OCI-LY7 (cell line): ENCODE data around the gene CEP57L1. TPM values are rescaled to one million over a fixed set of nuclear protein-coding genes. Genes with fewer than 3 reads are reported as not detected.

ENCODE experiments used
- BruUV-seq: library from RNA; stranded (reverse); fragments of 400-500 nt; replicated peaks from 2 replicates; lab custom pipeline; 2021; lab: Mats Ljungman, UMichigan
- CTCF ChIA-PET: fragments of 300-600 bp; sonication (Branson Sonifier 250); formaldehyde crosslinking; loops from one replicate; lab custom pipeline; 2022; ENCODE audit warnings: antibody characterized with exemption; ENCODE audit not compliant: unreplicated experiment; lab: Charles Lee
- POLR2A ChIA-PET: fragments of 300-600 bp; sonication (Branson Sonifier 250); formaldehyde crosslinking; loops from one replicate; lab custom pipeline; 2022; ENCODE audit warnings: antibody characterized with exemption; lab: Charles Lee
- DNase-seq: peaks from one replicate; pipeline ENCODE4 v3.0.0-alpha.2; 2015; ENCODE audit warnings: low spot score
- H2AFZ ChIP-seq: fragments of 200-600 bp; sonication (generic), shearing (Covaris generic); 2 replicates; pipeline ENCODE4 v1.6.1; 2014; ENCODE audit warnings: mild to moderate bottlenecking, antibody characterized with exemption, low read length, moderate library complexity
- H3K27ac ChIP-seq: fragments of 200-600 bp; sonication (generic); 2 replicates; pipeline ENCODE4 v1.5.1; 2014; ENCODE audit warnings: mixed run types, low read depth, mild to moderate bottlenecking, moderate library complexity, low read length, inconsistent platforms; ENCODE audit not compliant: poor library complexity, severe bottlenecking
- H3K36me3 ChIP-seq: fragments of 200-600 bp; sonication (generic); 2 replicates; pipeline ENCODE4 v1.6.1; 2014; ENCODE audit warnings: mild to moderate bottlenecking, antibody characterized with exemption, low read length, moderate library complexity, mixed read lengths; ENCODE audit not compliant: insufficient read depth
- H3K4me1 ChIP-seq: fragments of 200-600 bp; sonication (generic); 2 replicates; pipeline ENCODE4 v1.5.1; 2014; ENCODE audit warnings: mild to moderate bottlenecking, low read length; ENCODE audit not compliant: insufficient read depth, poor library complexity, severe bottlenecking
- H3K4me2 ChIP-seq: fragments of 200-600 bp; sonication (generic); 2 replicates; pipeline ENCODE4 v1.6.1; 2014; ENCODE audit warnings: mild to moderate bottlenecking, low read length
- H3K4me3 ChIP-seq: fragments of 200-600 bp; sonication (generic); 2 replicates; pipeline ENCODE4 v1.5.1; 2014; ENCODE audit warnings: mild to moderate bottlenecking, low read depth, low read length; ENCODE audit not compliant: poor library complexity, severe bottlenecking
- H3K79me2 ChIP-seq: fragments of 200-600 bp; sonication (generic); 2 replicates; pipeline ENCODE4 v1.6.1; 2016; ENCODE audit warnings: low read depth, mild to moderate bottlenecking, low read length, moderate library complexity, mixed read lengths; ENCODE audit not compliant: insufficient read depth
- H3K9me2 ChIP-seq: fragments of 200-600 bp; sonication (generic); 2 replicates; pipeline ENCODE4 v1.6.1; 2016; ENCODE audit warnings: mild to moderate bottlenecking, low read length, mixed read lengths; ENCODE audit not compliant: insufficient read depth
- H3K9me3 ChIP-seq: fragments of 200-600 bp; sonication (generic); 2 replicates; pipeline ENCODE4 v1.6.1; 2014; ENCODE audit warnings: mild to moderate bottlenecking, mixed run types, low read length, mixed read lengths
- H4K20me1 ChIP-seq: fragments of 200-600 bp; sonication (generic); 2 replicates; pipeline ENCODE4 v1.6.1; 2014; ENCODE audit warnings: mild to moderate bottlenecking, antibody characterized with exemption, low read length, moderate library complexity, mixed read lengths; ENCODE audit not compliant: insufficient read depth
- CTCF ChIP-seq: fragments of 200-600 bp; sonication (generic); conservative IDR thresholded peaks from 2 replicates; pipeline ENCODE4 v1.5.1; 2014; ENCODE audit warnings: mild to moderate bottlenecking, antibody characterized with exemption, low read length, moderate library complexity, mixed read lengths
- EZH2phosphoT487 ChIP-seq: fragments of 200-600 bp; sonication (generic); IDR thresholded peaks from 2 replicates; pipeline ENCODE4 v1.6.1; 2018; ENCODE audit warnings: low read depth, borderline replicate concordance, mild to moderate bottlenecking, mixed run types, antibody characterized with exemption, low read length, moderate library complexity, mixed read lengths
- intact Hi-C: fragments of 100-400 bp; cut with micrococcal nuclease; formaldehyde crosslinking; loops from one replicate; pipeline ENCODE4 v1.10.0; 2022; ENCODE audit not compliant: unreplicated experiment
- total RNA-seq, 2 experiments: library from RNA; depleted of rRNA in 1 of 2; stranded (reverse); fragments of >200 nt in 1 of 2; shearing (Covaris generic) in 1 of 2; gene quantifications; 2 replicates each; pipeline ENCODE4 v1.2.3, GENCODE V29; 2014 to 2022

CEP57L1 gene
- total RNA-seq, 2 experiments from 2014 or later = 22.7 to 28.2 TPM

GRCh38 chr6:109166673-109167072 lies 71.4 kb downstream of the CEP57L1 start:
- Histone ChIP-seq H4K20me1 (no peaks in the 10 kb centered on the region), H3K4me2 (no peak overlapping the region), H3K9me2 (no peaks in the 10 kb centered on the region), H2AFZ (no peak overlapping the region), H3K27ac (no peak overlapping the region), H3K4me3 (no peak overlapping the region), H3K4me1 (no peaks in the 10 kb centered on the region), H3K9me3 (no peaks in the 10 kb centered on the region), H3K79me2 (no peaks in the 10 kb centered on the region), H3K36me3 (no peaks in the 10 kb centered on the region)
- no peak for DNase-seq
- TF ChIP-seq CTCF (no peak), EZH2phosphoT487 (no peak)
- BruUV-seq = no TSS peak
- ChIA-PET POLR2A (no interaction called here), CTCF (no interaction called here)
- intact Hi-C loops = no loop called here

GRCh38 chr6:109167562-109167961 lies 72.3 kb downstream of the CEP57L1 start:
- TF ChIP-seq CTCF (no peak), EZH2phosphoT487 (no peak)
- Histone ChIP-seq H3K4me1 (no peaks in the 10 kb centered on the region), H3K4me3 (no peak overlapping the region), H3K9me2 (no peaks in the 10 kb centered on the region), H3K9me3 (no peaks in the 10 kb centered on the region), H3K27ac (no peak overlapping the region), H3K36me3 (no peaks in the 10 kb centered on the region), H2AFZ (no peak overlapping the region), H4K20me1 (no peaks in the 10 kb centered on the region), H3K4me2 (no peak overlapping the region), H3K79me2 (no peaks in the 10 kb centered on the region)
- DNase-seq = no peak
- BruUV-seq = no TSS peak
- ChIA-PET POLR2A (no interaction called here), CTCF (no interaction called here)
- intact Hi-C loops = no loop called here

- no peak overlapping the region for H2AFZ ChIP-seq
- no peaks in the 10 kb centered on the region for H3K36me3 ChIP-seq
- H3K27ac ChIP-seq = no peak overlapping the region
- H4K20me1 ChIP-seq = no peaks in the 10 kb centered on the region
- TF ChIP-seq EZH2phosphoT487 (no peak), CTCF (no peak)
- ChIA-PET CTCF (no interaction called here), POLR2A (interaction anchor here (0.6 to 0.7 kb wide), 3 partner anchors 9 to 1009 kb away, joined by 3 to 4 read pairs (median 4); no protein-coding TSS in a partner anchor)
- H3K79me2 ChIP-seq = no peaks in the 10 kb centered on the region
- no peak overlapping the region for H3K4me2 ChIP-seq
- no peaks in the 10 kb centered on the region for H3K9me3 ChIP-seq
- H3K4me1 ChIP-seq = no peaks in the 10 kb centered on the region
- BruUV-seq = no TSS peak
- DNase-seq = no peak
- H3K9me2 ChIP-seq = no peaks in the 10 kb centered on the region
- H3K4me3 ChIP-seq = no peak overlapping the region
- intact Hi-C loops = no loop called here
Measured at GRCh38 chr6:109170333-109170732, 75.0 kb downstream of the CEP57L1 start.
